ENCODE data around the gene TMEM121. TPM values are rescaled to one million over a fixed set of nuclear protein-coding genes. Genes with fewer than 3 reads are reported as not detected.

The TMEM121 gene
- total RNA-seq, 4 donors from 2014 or later, result 1.7 to 4.2 (median 2.7) TPM

DNA sequence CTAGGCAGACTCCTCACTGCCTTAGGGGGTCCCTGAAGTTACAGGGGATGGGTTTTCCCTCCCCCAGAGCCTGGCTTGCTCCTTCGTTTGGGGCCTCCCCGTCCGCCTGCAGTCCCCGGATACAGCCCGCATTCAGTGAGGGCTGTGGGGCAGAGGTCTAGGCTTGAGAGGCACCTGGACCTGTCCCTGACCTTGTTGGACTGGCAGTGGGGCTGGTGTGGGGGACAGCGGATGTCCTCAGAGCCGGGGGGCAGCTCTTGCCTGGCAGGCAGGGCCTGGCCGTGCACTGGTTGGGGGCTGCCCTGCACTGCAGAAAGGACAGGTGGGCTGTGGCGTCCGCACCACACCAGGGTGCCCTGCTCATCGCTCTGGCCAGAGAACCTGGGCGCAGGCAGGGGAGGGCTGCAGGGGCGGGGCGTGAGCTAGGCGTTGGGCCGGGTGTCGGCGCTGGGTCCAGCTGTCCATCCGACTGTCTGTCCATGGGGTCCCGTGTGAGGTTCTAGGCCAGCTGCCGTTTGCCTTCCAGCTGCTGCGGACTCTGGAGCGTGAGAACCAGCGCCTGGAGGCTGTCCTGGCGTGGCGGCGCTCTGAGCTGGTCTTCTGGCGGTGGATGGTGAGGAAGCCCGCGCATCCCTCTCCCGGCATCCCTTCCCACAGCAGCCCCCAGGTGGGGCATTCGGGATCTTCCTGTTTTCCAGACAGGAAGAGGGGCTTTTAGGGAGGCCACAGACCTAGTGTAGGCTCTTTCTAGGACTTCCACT, 29.4 kb upstream of the TMEM121 start:
- no peak overlapping the region for H3K4me3 ChIP-seq
- H3K9me3 ChIP-seq, result no peaks in the 10 kb centered on the region
- DNase-seq (ENCODE audit: low spot score in 2 of 2), result peak in 1 of 2 donors; percentile 67
- peaks cover 23% of the 10 kb centered on the region for H3K4me1 ChIP-seq
- H3K27ac ChIP-seq, result no peak overlapping the region
- peaks cover 11% of the 10 kb centered on the region for H3K36me3 ChIP-seq
- no peaks in the 10 kb centered on the region for H3K27me3 ChIP-seq
- WGBS, result 100% methylated on average over 1 of the region's 32 CpGs
- TF ChIP-seq EP300 (IDR thresholded peaks at IDR 0.05) (no peak), POLR2AphosphoS5 (IDR thresholded peaks at IDR 0.05) (no peak), POLR2A (IDR thresholded peaks at IDR 0.05) (no peak)
- TF ChIP-seq, protein P1, sequence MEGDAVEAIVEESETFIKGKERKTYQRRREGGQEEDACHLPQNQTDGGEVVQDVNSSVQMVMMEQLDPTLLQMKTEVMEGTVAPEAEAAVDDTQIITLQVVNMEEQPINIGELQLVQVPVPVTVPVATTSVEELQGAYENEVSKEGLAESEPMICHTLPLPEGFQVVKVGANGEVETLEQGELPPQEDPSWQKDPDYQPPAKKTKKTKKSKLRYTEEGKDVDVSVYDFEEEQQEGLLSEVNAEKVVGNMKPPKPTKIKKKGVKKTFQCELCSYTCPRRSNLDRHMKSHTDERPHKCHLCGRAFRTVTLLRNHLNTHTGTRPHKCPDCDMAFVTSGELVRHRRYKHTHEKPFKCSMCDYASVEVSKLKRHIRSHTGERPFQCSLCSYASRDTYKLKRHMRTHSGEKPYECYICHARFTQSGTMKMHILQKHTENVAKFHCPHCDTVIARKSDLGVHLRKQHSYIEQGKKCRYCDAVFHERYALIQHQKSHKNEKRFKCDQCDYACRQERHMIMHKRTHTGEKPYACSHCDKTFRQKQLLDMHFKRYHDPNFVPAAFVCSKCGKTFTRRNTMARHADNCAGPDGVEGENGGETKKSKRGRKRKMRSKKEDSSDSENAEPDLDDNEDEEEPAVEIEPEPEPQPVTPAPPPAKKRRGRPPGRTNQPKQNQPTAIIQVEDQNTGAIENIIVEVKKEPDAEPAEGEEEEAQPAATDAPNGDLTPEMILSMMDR (IDR thresholded peaks at IDR 0.05), result no peak

DNA sequence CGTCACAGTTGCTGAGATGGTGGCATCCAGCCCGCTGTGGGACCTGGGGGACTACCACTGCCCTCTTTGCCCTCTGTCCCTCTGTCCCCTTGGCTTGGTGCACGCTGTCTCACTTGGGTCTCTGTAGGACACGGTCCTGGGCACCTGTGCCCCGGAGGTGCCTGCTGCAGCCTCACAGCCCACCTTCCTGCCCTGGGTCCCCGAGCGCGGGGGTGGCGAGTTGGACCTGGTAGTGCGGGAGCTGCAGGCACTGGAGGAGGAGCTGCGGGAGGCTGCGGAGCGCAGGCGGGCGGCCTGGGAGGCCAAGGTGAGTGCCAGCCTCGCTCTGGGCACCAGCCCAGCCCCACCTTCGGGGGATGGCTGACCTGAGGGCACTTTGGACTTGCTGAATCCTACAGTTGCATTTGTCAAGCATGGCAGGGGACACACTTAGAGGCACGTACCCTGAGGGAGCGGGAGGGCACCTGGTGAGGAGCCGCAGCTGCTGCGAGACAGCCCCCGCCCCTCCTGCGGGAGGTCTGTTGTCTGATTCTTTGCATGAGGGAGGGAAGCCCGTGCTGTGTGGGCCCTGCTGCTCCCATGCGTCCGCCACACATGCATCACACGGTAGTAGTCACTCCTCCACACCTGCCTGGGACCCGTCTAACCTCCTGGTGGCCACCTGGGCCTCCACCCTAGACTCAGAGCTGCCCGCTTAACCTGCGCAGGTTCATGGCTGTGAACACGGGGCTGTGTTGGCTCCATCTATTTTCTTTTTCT, 28.5 kb upstream of the TMEM121 start:
- Histone ChIP-seq H3K9me3 (no peaks in the 10 kb centered on the region), H3K4me1 (peaks cover 15% of the 10 kb centered on the region), H3K36me3 (peaks cover 11% of the 10 kb centered on the region), H3K27ac (no peak overlapping the region), H3K4me3 (no peak overlapping the region), H3K27me3 (no peaks in the 10 kb centered on the region)
- peak in 1 of 2 donors; percentile 73 for DNase-seq (ENCODE audit: low spot score in 2 of 2)
- TF ChIP-seq POLR2A (IDR thresholded peaks at IDR 0.05), result no peak
- TF ChIP-seq, protein P1 (IDR thresholded peaks at IDR 0.05), result no peak
- TF ChIP-seq POLR2AphosphoS5 (IDR thresholded peaks at IDR 0.05), result no peak
- TF ChIP-seq EP300 (IDR thresholded peaks at IDR 0.05), result no peak
- WGBS, result 87% methylated on average over 10 of the region's 31 CpGs

DNA sequence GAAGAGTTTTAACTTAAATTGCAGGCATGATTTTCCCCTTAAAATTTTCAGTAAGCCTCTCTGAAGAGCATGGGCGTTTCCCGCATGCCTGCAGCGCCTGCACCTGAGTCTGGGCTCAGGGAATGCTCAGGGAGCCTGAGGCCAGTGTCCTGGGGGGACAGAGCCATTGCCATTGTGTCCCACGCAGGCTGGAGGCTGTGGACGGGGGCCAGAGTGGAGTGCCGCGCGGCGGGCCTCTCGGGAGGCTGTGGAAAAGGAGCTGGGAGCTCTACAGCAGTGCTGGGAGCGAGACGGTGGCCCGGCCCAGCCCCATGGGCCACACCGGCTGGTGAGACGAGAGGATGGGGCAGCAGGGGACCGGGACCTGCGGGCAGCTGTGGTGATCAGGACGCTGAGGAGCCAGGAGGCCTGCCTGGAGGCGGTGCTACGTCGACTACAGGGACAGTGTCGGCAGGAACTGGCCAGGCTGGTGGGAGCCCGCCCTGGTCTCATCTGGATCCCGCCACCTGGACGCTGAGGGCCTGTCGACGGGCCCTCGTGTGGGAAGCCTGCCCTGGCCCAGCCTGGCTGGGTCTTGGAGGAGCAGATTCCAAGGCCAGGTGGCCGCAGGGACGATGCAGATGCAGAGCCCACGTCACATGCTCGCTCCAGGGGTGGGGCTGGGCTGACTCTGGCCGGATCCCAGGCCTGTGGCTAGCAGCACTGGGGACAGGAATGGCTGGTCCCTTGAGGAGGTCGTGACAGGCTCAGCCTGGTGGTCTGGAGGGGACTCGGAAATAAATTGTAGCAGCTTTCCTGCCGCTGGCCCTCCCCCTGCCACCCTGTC, 27.7 kb upstream of the TMEM121 start:
- 88% methylated on average over 23 of the region's 36 CpGs for WGBS
- H3K27ac ChIP-seq, result peak overlapping the region; percentile 14
- no peaks in the 10 kb centered on the region for H3K9me3 ChIP-seq
- DNase-seq (ENCODE audit: low spot score in 2 of 2), result peak in 1 of 2 donors; percentile 70
- no peak overlapping the region for H3K4me3 ChIP-seq
- H3K36me3 ChIP-seq, result peaks cover 6% of the 10 kb centered on the region
- TF ChIP-seq POLR2AphosphoS5 (IDR thresholded peaks at IDR 0.05) (no peak), EP300 (IDR thresholded peaks at IDR 0.05) (no peak), POLR2A (IDR thresholded peaks at IDR 0.05) (no peak)
- TF ChIP-seq, protein P1 (IDR thresholded peaks at IDR 0.05), result no peak
- no peaks in the 10 kb centered on the region for H3K27me3 ChIP-seq
- H3K4me1 ChIP-seq, result peaks cover 15% of the 10 kb centered on the region

DNA sequence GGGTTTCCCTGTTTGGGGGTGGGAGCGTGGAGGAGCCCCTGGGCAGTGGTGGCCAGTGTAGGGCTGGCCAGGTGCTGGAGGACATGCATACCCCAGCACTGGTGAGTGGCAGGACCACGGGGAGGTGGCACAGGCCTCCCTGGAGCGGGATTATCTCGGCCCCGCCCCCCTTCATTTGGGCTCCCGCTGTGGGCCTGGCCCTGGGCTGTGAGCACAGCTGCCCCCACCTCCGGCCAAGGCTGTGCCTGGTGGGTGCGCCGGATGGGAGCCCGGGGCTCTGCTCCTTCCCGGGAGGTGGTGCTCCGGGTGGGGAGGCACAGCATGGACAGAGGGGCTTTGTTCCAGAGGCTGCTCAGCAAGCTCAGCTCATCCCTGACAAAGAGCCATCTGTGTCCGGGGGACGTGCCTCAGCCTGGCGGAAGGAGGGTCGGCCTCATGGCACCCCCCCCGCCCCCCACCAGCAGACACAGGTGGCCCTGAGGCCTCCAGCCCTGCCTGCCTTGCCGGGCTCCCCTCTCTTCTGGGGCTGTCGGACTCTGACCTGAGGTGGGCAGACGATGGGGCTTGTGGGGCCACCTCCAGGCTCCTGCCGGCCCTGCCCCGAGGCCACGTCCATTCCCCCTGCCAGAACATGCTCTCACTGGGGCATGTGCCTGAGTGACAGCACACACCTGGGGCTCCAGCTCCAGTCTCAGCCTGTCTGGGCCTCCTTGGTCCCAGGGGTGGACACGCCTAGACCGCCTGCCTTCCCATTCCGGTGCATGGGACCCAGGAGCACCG, 26.9 kb upstream of the TMEM121 start:
- TF ChIP-seq, protein P1 (IDR thresholded peaks at IDR 0.05), result no peak
- TF ChIP-seq POLR2A (IDR thresholded peaks at IDR 0.05), result no peak
- TF ChIP-seq EP300 (IDR thresholded peaks at IDR 0.05), result no peak
- TF ChIP-seq POLR2AphosphoS5 (IDR thresholded peaks at IDR 0.05), result no peak
- Histone ChIP-seq H3K9me3 (no peaks in the 10 kb centered on the region), H3K36me3 (peaks cover 6% of the 10 kb centered on the region), H3K27me3 (no peaks in the 10 kb centered on the region), H3K4me3 (no peak overlapping the region), H3K27ac (no peak overlapping the region), H3K4me1 (peaks cover 15% of the 10 kb centered on the region)
- WGBS, result 66% methylated on average over 15 of the region's 27 CpGs
- DNase-seq (ENCODE audit: low spot score in 2 of 2), result peak in 1 of 2 donors; percentile 66
